Tibial nerve (tissue), 4 donors: ENCODE results near the gene ALPK3. TPM values are rescaled to one million over a fixed set of nuclear protein-coding genes. Genes with fewer than 3 reads are reported as not detected.

Source experiments
- DNase-seq, 2 donors: peaks; one replicate each; pipeline ENCODE4 v3.0.0-alpha.2; 2019; ENCODE audit warnings: low spot score in 2 of 2
- H3K27ac ChIP-seq, 4 donors: fragments of 200-600 bp; sonication (generic) in 3 of 4; one replicate each; pipeline ENCODE4 v1.5.1; 2017 to 2019; ENCODE audit warnings: mild to moderate bottlenecking in 1 of 4
- H3K27me3 ChIP-seq, 2 donors: fragments of 200-600 bp; sonication (generic) in 1 of 2; one replicate each; pipeline versions ENCODE4 v1.5.1 to v1.6.0; 2017 to 2019
- H3K36me3 ChIP-seq, 3 donors: fragments of 200-600 bp; sonication (generic); one replicate each; pipeline ENCODE4 v1.5.1; 2018 to 2019
- H3K4me1 ChIP-seq, 4 donors: fragments of 200-600 bp; sonication (generic) in 3 of 4; one replicate each; pipeline ENCODE4 v1.5.1; 2017 to 2019
- H3K4me3 ChIP-seq, 4 donors: fragments of 200-600 bp; sonication (generic) in 3 of 4; one replicate each; pipeline ENCODE4 v1.5.1; 2017 to 2019; ENCODE audit warnings: mild to moderate bottlenecking in 1 of 4, moderate library complexity in 1 of 4
- H3K9me3 ChIP-seq, 4 donors: fragments of 200-600 bp; sonication (generic) in 3 of 4; one replicate each; pipeline ENCODE4 v1.5.1; 2017 to 2019
- EP300 ChIP-seq, 2 donors: sonication (generic); formaldehyde crosslinking; IDR thresholded peaks; one replicate each; pipeline ENCODE4 v1.6.1; 2017; ENCODE audit warnings: antibody characterized with exemption in 2 of 2, mild to moderate bottlenecking in 1 of 2
- POLR2A ChIP-seq, 2 donors: fragments of 450-650 bp; IDR thresholded peaks; one replicate each; pipeline ENCODE4 v1.6.1; 2017; ENCODE audit warnings: antibody characterized with exemption in 2 of 2, mild to moderate bottlenecking in 2 of 2, moderate library complexity in 2 of 2
- WGBS, 2 donors: methylation state at CpG; one replicate each; pipeline ENCODE4 v1.1.5; 2018; 5-methylcytosine and 5-hydroxymethylcytosine counted together
- total RNA-seq, 4 donors: library from RNA; depleted of rRNA; stranded (reverse); fragments of >200 nt; gene quantifications; one replicate each; pipeline ENCODE4 v1.1.0, GENCODE V29; 2016
- TF ChIP-seq, protein P1 (sequence below), 5 experiments: fragments of 200-600 bp in 3 of 5; fragments of 450-650 bp in 2 of 5; sonication (generic) in 3 of 5; IDR thresholded peaks; one replicate each; pipeline ENCODE4 v1.5.1; 2016 to 2019; ENCODE audit warnings: antibody characterized with exemption in 5 of 5, mild to moderate bottlenecking in 3 of 5, moderate library complexity in 2 of 5

Gene ALPK3
- total RNA-seq, 4 donors from 2014 or later, result 2.4 to 7.1 (median 4.7) TPM

DNA sequence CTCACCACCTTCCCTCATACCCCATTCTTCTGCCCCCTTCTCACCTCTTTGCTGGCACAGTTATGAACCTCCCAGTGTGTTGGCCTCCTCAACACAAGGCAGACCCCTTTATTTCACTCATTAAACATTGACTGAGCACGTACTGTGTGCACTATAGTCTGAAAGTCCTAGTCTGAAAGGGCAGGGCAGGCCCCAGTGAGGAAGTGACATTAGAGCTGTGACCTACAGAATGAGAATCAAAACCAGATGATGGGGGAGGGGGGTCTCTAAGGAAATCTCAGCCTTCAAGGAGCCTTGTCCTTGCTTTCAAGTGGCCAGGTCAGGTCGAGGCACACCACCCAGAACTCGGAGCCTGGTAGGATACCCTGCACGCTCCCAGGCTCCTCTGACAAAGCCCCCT is 70.8 kb downstream of the ALPK3 start:
- H3K4me3 ChIP-seq, result no peak overlapping the region
- H3K27me3 ChIP-seq, result no peaks in the 10 kb centered on the region
- DNase-seq, result no peak
- no peaks in the 10 kb centered on the region for H3K4me1 ChIP-seq
- no peaks in the 10 kb centered on the region for H3K36me3 ChIP-seq
- H3K27ac ChIP-seq, result no peak overlapping the region
- WGBS, 2 donors, result 55 to 81% methylated on average over 3 to 4 of the region's 4 CpGs
- TF ChIP-seq EP300 (IDR thresholded peaks at IDR 0.05), result no peak
- TF ChIP-seq, protein P1, sequence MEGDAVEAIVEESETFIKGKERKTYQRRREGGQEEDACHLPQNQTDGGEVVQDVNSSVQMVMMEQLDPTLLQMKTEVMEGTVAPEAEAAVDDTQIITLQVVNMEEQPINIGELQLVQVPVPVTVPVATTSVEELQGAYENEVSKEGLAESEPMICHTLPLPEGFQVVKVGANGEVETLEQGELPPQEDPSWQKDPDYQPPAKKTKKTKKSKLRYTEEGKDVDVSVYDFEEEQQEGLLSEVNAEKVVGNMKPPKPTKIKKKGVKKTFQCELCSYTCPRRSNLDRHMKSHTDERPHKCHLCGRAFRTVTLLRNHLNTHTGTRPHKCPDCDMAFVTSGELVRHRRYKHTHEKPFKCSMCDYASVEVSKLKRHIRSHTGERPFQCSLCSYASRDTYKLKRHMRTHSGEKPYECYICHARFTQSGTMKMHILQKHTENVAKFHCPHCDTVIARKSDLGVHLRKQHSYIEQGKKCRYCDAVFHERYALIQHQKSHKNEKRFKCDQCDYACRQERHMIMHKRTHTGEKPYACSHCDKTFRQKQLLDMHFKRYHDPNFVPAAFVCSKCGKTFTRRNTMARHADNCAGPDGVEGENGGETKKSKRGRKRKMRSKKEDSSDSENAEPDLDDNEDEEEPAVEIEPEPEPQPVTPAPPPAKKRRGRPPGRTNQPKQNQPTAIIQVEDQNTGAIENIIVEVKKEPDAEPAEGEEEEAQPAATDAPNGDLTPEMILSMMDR (IDR thresholded peaks at IDR 0.05), result no peak
- no peak for TF ChIP-seq POLR2A (IDR thresholded peaks at IDR 0.05)
- no peaks in the 10 kb centered on the region for H3K9me3 ChIP-seq

DNA sequence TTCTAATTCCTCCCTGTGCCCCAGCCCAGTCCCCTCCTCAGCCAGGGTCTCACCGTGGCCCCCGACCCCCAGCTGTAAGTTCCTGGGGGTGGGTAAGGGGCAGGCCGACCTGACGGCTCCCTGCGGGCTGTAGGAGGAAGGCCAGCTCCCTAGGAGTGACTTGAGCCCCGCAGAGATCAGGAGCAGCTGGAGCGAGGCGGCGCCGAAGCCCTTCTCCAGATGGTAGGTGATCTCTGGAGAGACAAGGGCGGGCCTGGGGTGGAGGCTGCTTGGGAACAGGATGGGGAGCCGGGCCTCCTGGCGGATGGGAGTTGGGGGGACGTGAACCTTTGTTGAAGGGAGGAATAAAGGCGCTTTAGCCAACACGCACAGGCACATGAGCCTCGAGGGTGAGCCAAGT is 71.5 kb downstream of the ALPK3 start:
- Histone ChIP-seq H3K27me3 (no peaks in the 10 kb centered on the region), H3K4me1 (no peaks in the 10 kb centered on the region), H3K36me3 (no peaks in the 10 kb centered on the region), H3K4me3 (no peak overlapping the region), H3K9me3 (no peaks in the 10 kb centered on the region), H3K27ac (no peak overlapping the region)
- DNase-seq, result no peak
- WGBS, 2 donors, result 65 to 77% methylated on average over 17 of the region's 17 CpGs
- TF ChIP-seq POLR2A (IDR thresholded peaks at IDR 0.05), result no peak
- TF ChIP-seq, protein P1 (IDR thresholded peaks at IDR 0.05), result no peak
- no peak for TF ChIP-seq EP300 (IDR thresholded peaks at IDR 0.05)

DNA sequence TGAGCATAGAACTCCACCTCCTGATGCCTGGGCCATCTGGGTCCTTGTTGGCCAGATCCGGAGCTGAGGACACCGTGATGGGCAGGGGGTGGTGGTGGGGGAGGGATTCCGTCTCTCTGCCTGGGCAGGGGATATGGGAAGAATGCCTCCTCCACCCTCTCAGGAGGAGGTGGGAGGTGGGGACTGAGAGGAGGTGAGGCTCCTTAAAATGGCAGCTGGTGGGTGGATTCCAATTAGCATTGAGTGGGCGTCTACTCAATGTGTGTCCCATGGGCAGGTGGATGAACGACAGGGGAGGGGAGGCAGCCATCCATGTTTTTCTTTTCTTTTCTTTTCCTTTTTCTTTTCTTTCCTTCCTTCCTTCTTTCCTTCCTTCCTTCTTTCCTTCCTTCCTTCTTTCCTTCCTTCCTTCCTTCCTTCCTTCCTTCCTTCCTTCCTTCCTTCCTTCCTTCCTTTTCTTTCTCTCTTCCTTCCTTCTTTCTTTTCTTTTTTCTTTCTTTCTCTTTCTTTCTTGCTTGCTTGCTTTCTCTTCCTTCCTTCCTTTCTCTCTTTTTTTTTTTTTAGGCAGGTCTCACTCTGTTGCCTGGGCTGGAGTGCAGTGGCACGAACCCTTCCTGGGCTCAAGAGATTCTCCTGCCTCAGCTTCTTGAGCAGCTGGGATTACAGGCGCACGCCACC is 72.3 kb downstream of the ALPK3 start:
- no peaks in the 10 kb centered on the region for H3K4me1 ChIP-seq
- no peak for DNase-seq
- no peak overlapping the region for H3K27ac ChIP-seq
- H3K4me3 ChIP-seq, result no peak overlapping the region
- 68 to 75% methylated on average over 8 of the region's 8 CpGs for WGBS, 2 donors
- H3K27me3 ChIP-seq, result no peaks in the 10 kb centered on the region
- TF ChIP-seq POLR2A (IDR thresholded peaks at IDR 0.05), result no peak
- no peak for TF ChIP-seq EP300 (IDR thresholded peaks at IDR 0.05)
- TF ChIP-seq, protein P1 (IDR thresholded peaks at IDR 0.05), result no peak
- no peaks in the 10 kb centered on the region for H3K9me3 ChIP-seq
- no peaks in the 10 kb centered on the region for H3K36me3 ChIP-seq

DNA sequence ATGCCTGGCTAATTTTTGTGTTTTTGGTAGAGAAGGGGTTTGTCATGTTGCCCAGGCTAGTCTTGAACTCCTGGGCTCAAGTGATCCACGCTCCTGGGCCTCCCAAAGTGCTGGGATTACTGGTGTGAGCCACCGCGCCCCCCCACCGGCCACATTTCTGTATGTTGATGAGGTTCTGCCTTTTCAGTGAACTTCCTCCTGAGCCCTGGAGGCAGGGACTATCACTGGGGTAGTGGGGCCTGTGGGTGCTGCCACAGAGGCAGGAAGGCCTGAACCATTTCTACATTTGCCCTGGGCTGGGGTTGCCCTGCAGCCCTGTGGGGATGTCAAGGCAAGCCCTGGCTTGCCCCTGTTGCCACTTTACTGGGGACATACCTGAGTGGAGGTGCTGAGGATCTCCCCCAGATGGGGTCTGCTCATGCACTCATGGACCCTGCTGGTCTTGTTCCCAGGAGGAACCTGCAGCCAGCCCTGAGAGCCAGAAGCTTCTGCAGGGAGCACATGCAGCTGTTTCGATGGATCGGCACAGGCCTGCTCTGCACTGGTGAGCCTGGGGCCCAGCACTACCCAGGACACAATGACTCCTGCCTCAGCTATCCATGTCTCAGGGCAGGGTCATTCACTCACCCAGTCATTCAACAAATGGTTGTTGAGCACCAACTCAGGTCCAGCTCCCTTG is 73.0 kb downstream of the ALPK3 start:
- Histone ChIP-seq H3K4me1 (no peaks in the 10 kb centered on the region), H3K27me3 (no peaks in the 10 kb centered on the region), H3K27ac (no peak overlapping the region), H3K36me3 (no peaks in the 10 kb centered on the region), H3K9me3 (no peaks in the 10 kb centered on the region), H3K4me3 (no peak overlapping the region)
- 94% methylated on average over 6 of the region's 6 CpGs for WGBS, 2 donors
- TF ChIP-seq POLR2A (IDR thresholded peaks at IDR 0.05) (no peak), EP300 (IDR thresholded peaks at IDR 0.05) (no peak)
- TF ChIP-seq, protein P1 (IDR thresholded peaks at IDR 0.05), result no peak
- DNase-seq, result no peak

DNA sequence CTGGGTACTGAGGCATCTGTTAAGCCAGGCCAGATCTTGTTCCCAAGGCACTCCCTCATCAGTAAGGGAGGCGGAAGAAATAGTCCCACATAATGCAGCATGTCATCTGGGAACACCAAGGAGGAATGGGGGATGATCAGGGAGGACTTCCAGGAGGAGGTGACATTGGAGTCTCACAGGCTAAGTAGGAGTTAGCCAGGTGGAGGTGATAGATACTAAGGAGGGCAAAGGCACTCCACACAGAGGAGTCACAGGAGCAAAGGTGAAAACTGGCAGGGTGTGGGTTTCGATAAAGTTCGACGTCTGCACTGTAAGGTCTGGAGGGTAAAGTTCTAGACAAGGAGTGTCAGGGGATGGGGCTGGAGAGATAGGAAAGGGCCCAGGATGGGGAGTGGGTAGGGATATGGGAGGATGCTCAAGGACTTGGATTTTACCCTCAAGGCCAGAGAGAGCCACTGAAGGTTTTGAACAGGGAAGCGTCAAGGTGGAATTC is 73.6 kb downstream of the ALPK3 start:
- no peak overlapping the region for H3K4me3 ChIP-seq
- TF ChIP-seq POLR2A (IDR thresholded peaks at IDR 0.05), result no peak
- TF ChIP-seq, protein P1 (IDR thresholded peaks at IDR 0.05), result no peak
- TF ChIP-seq EP300 (IDR thresholded peaks at IDR 0.05), result no peak
- no peak overlapping the region for H3K27ac ChIP-seq
- 91 to 96% methylated on average over 5 of the region's 5 CpGs for WGBS, 2 donors
- H3K36me3 ChIP-seq, result no peaks in the 10 kb centered on the region
- H3K27me3 ChIP-seq, result no peaks in the 10 kb centered on the region
- H3K4me1 ChIP-seq, result no peaks in the 10 kb centered on the region
- H3K9me3 ChIP-seq, result no peaks in the 10 kb centered on the region
- DNase-seq, result no peak
